HG03045 (cell line): ENCODE results near the gene ATP2C1.
"Not testable (repeated sequence)": the region's sequence is repeated elsewhere in the genome, so short reads cannot be mapped to it uniquely, and the experiment has no call there.

Experiments
- ATAC-seq: cut with Tn5 transposase; IDR thresholded peaks from one replicate; pipeline ENCODE4 v1.9.1; 2021; ENCODE audit warnings: mild to moderate bottlenecking, moderate library complexity; ENCODE audit not compliant: unreplicated experiment

ATP2C1 gene, protein sequence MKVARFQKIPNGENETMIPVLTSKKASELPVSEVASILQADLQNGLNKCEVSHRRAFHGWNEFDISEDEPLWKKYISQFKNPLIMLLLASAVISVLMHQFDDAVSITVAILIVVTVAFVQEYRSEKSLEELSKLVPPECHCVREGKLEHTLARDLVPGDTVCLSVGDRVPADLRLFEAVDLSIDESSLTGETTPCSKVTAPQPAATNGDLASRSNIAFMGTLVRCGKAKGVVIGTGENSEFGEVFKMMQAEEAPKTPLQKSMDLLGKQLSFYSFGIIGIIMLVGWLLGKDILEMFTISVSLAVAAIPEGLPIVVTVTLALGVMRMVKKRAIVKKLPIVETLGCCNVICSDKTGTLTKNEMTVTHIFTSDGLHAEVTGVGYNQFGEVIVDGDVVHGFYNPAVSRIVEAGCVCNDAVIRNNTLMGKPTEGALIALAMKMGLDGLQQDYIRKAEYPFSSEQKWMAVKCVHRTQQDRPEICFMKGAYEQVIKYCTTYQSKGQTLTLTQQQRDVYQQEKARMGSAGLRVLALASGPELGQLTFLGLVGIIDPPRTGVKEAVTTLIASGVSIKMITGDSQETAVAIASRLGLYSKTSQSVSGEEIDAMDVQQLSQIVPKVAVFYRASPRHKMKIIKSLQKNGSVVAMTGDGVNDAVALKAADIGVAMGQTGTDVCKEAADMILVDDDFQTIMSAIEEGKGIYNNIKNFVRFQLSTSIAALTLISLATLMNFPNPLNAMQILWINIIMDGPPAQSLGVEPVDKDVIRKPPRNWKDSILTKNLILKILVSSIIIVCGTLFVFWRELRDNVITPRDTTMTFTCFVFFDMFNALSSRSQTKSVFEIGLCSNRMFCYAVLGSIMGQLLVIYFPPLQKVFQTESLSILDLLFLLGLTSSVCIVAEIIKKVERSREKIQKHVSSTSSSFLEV

GRCh38 chr3:130893376-130894129 is at the start of gene ATP2C1:
ATP2C1 (plus strand) TSS chr3:130894084; CDS start chr3:130894770, 686 bp downstream.
- peak; percentile 96 for ATAC-seq

- no peak for ATAC-seq
Observed at GRCh38 chr3:130844462-130844861, 49.4 kb upstream of the ATP2C1 start.

DNA sequence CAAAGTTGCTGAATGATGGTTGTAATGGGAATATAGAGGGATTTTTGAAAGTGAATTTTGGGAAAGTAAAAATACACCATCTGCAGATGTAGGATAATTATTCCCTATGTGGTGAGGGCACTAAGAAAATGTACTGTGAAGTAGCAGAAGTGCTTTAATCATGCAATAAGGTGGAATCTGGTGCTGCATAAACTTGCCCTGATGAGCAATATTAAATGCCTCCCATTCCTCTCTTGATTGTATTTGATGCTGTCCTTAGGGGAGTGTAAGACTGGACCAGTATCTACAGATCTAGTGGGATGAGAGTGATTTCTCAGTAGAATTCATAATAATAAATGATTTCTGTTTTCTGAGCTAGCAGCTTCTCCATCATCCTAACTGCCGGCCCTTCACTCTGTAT is 47.7 kb upstream of the ATP2C1 start:
- ATAC-seq = no peak

DNA sequence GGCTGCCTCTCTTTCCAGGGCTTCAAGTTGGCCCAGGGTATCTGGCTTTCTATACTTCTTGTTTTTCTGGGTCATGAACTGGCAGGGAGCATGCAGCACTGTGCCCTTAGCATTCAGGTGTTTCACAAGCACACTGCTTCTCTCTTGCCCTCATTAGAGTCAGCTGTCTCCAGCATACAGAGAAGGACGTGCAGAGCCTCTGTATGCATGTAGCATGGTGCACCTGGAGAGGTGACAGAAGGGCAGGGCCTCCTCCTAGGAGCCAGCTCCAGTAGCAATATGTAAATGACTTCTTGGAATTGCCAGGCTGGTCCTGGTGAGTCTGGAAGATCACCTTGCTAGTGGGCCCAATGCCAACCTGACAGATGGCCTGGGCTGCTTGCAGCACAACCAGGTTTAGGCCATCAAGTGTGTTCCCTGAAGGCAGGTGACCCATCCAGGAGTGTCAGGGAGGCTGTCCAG is 44.8 kb upstream of the ATP2C1 start:
- no peak for ATAC-seq

DNA sequence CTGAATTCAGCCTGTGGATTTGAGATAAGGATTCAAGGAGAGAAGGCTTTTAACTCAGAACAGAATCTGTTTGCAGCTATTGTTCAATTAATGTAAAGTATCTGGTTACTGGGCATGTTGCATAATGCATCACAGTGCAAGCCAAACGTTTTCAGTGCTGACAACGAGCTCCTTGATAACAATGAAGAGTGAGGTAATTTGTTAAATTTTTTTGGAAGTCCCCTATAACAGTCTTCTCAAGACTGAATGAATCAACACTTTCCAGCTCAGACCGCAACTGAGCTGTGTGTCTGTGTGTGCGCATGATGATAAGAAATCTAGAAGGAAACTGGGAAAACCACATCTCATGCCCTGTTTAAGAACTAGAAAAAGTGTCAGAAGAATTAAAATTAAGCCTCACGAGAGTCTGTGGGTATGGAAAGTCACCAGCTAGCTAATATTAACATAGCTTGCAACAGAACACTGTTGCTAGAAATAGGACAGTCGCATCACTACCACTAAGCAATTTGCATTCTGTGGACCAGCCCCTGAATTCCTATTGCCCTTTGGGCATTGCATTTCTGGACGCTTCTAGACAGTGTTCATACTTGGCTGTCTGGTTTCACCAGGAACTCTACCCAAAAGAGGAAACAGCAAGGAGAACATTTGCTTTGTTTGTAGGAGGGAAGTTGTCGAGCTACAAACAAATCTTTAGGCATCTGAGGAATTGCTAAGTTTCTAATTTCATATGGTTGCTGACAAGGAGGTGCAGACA is 43.7 kb upstream of the ATP2C1 start:
- peak; percentile 70 for ATAC-seq

- no peak for ATAC-seq
Observed at GRCh38 chr3:130850843-130851242, 43.0 kb upstream of the ATP2C1 start.

- no peak for ATAC-seq
Observed at GRCh38 chr3:130851277-130851676, 42.6 kb upstream of the ATP2C1 start.

- ATAC-seq = no peak
Observed at GRCh38 chr3:130853581-130853980, 40.3 kb upstream of the ATP2C1 start.

- peak; percentile 55 for ATAC-seq
Observed at GRCh38 chr3:130854208-130854864, 39.5 kb upstream of the ATP2C1 start.

- no peak for ATAC-seq
Observed at GRCh38 chr3:130857336-130858026, 36.4 kb upstream of the ATP2C1 start.

- not testable (repeated sequence) for ATAC-seq
Observed at GRCh38 chr3:130862130-130862529, 31.8 kb upstream of the ATP2C1 start.

DNA sequence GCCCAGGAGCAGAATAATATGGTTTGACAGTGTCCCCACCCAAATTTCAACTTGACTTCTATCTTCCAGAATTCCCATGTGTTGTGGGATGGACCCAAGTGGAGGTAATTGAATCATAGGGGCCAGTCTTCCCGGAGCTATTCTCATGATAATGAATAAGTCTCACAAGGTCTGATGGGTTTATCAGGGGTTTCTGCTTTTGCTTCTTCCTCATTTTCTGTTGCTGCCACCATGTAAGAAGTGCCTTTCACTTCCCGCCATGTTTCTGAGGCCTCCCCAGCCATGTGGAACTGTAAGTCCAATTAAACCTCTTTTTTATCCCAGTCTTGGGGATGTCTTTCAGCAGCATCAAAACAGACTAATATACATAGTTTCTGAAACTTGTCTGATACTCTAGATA is 28.4 kb upstream of the ATP2C1 start:
- ATAC-seq = no peak

- ATAC-seq = no peak
Observed at GRCh38 chr3:130866327-130866726, 27.6 kb upstream of the ATP2C1 start.

GRCh38 chr3:130870423-130870822 is 23.5 kb upstream of the ATP2C1 start:
- no peak for ATAC-seq

DNA sequence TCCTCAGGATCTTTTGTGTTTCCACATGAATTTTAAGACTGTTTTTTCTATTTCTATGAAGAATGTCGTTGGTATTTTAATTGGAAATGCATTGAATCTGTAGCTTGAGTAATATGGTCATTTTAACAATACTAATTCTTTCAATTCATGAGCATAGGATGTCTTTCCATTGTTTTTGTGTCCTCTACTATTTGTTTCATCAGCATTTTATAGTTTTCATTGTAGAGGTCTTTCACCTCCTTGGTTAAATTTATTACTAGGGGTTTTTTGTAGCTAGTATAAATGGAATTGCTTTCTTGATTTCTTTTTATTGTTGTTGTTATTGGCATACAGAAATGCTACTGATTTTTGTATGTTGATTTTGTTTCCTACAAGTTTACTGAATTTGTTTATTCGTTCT is 17.3 kb upstream of the ATP2C1 start:
- no peak for ATAC-seq

GRCh38 chr3:130878464-130878863 is 15.4 kb upstream of the ATP2C1 start:
- no peak for ATAC-seq

DNA sequence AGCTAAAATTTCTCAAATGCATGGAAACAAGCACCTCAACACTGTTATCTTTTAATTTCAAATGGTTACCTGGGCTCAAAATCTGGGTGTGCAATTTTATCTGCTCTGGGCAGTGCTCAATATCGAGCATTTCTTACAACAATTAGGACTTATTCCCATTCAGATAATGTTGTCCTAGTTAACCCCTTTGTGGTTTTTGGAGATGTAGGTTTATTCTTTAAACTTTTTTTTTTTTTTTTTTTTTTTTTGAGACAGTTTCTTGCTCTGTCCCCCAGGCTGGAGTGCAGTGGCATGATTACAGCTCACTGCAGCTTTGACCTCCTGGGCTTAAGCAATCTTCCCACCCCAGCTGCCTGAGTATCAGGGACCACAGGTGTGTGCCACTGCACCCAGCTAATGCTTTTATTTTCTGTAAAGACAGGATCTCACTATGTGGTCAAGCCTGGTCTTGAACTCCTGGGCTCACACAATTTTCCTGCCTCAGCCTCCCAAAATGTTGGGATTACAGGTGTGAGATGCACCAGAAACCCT is 4.4 kb upstream of the ATP2C1 start:
- no peak for ATAC-seq

DNA sequence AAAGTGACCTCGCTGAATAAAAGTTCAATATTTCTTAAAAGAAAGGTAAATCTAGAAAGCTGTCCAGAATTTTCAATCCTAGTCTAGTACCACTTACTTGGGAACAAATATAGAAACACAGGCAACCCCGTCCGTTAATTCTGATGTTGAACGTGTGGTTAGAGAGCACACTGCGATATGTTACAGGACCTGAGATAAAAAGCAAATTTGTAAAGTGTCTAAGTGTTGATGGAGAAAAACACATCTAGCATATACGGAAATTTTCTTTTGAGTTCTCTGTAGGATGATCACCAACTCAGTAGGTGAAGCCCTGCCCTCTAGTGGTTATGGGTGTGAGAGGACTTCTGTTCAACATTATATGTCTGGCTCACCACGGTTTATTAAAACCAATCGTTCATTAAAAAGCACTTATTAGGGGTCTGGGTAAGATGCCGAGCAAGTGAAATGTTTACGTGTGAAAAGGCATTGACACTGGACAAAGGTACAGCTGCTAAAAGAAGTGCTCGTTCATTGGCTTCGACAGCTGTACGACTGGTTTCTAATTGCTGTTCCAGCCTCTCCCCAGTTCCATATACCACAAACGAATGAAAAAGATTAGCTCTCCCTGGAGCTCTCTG is 1.0 kb upstream of the ATP2C1 start:
- ATAC-seq = peak; percentile 31
